Natural killer cell (primary cell): ENCODE data around the gene MOV10L1. TPM values are rescaled to one million over a fixed set of nuclear protein-coding genes. Genes with fewer than 3 reads are reported as not detected.

Experiments
- ATAC-seq, 3 donors: fragments of 150-1000 bp in 2 of 3; fragments of 200-7000 bp in 1 of 3; cut with Tn5 transposase; 1 replicate in 1 of 3; 2 replicates in 2 of 3; pipeline ENCODE4 v1.10.0; 2021; ENCODE audit warnings: mild to moderate bottlenecking in 2 of 3, moderate library complexity in 2 of 3
- DNase-seq, 2 donors: peaks; one replicate each; pipeline versions ENCODE4 v3.0.0 to v3.0.0-alpha.2; 2013 to 2021; ENCODE audit warnings: mixed read lengths in 1 of 2
- H3K27ac ChIP-seq: one replicate; pipeline ENCODE4 v1.5.1; 2013; ENCODE audit warnings: mild to moderate bottlenecking, low read length
- H3K27me3 ChIP-seq: one replicate; pipeline ENCODE4 v1.6.1; 2013; ENCODE audit warnings: low read length; ENCODE audit not compliant: control insufficient read depth, insufficient read depth
- H3K36me3 ChIP-seq: one replicate; pipeline ENCODE4 v1.6.1; 2013; ENCODE audit warnings: low read length; ENCODE audit not compliant: control insufficient read depth, insufficient read depth
- H3K4me1 ChIP-seq: one replicate; pipeline ENCODE4 v1.6.1; 2013; ENCODE audit warnings: low read length; ENCODE audit not compliant: control insufficient read depth, insufficient read depth
- H3K4me3 ChIP-seq: one replicate; pipeline ENCODE4 v1.5.1; 2013; ENCODE audit warnings: low read length
- H3K9me3 ChIP-seq: one replicate; pipeline ENCODE4 v1.6.1; 2013; ENCODE audit warnings: low read length; ENCODE audit not compliant: control insufficient read depth, insufficient read depth
- H3K27ac Mint-ChIP-seq, 2 donors: one replicate each; pipeline ENCODE4 v1.8.0; 2022; ENCODE audit warnings: mild to moderate bottlenecking in 2 of 2, mixed read lengths in 2 of 2, moderate library complexity in 1 of 2
- H3K27me3 Mint-ChIP-seq, 2 donors: one replicate each; pipeline ENCODE4 v1.8.0; 2022; ENCODE audit warnings: low read depth in 2 of 2, mixed read lengths in 2 of 2
- H3K36me3 Mint-ChIP-seq: one replicate; pipeline ENCODE4 v1.8.0; 2022; ENCODE audit warnings: mixed read lengths
- H3K4me1 Mint-ChIP-seq, 2 donors: one replicate each; pipeline ENCODE4 v1.8.0; 2022; ENCODE audit warnings: mixed read lengths in 2 of 2
- H3K4me3 Mint-ChIP-seq: one replicate; pipeline ENCODE4 v1.8.0; 2022; ENCODE audit warnings: mild to moderate bottlenecking, moderate library complexity, mixed read lengths
- H3K9me3 Mint-ChIP-seq, 2 donors: one replicate each; pipeline ENCODE4 v1.8.0; 2022; ENCODE audit warnings: mixed read lengths in 2 of 2
- WGBS: methylation state at CpG from one replicate; pipeline ENCODE4 v1.1.7; 2013; ENCODE audit warnings: missing lambda C conversion rate; ENCODE audit not compliant: insufficient coverage; 5-methylcytosine and 5-hydroxymethylcytosine counted together
- intact Hi-C: fragments of 100-400 bp; cut with micrococcal nuclease; formaldehyde crosslinking; loops from one replicate; pipeline ENCODE4 v1.14.2; 2022
- total RNA-seq, 4 donors: library from RNA; stranded (reverse); fragments of 120-200 nt in 1 of 4; gene quantifications; one replicate each; pipeline versions ENCODE4 v1.2.3 to v1.2.4, GENCODE V29; 2013 to 2022
- TF ChIP-seq, protein P1 (sequence below): fragments of 200-600 bp; IDR thresholded peaks from one replicate; pipeline ENCODE4 v1.8.0; 2022; ENCODE audit warnings: antibody characterized with exemption

Gene MOV10L1
- total RNA-seq, 3 donors from 2014 or later (not counting 1 experiment from before 2014, with no cell fraction given), result 1.0 to 1.7 TPM; not detected in 1

DNA sequence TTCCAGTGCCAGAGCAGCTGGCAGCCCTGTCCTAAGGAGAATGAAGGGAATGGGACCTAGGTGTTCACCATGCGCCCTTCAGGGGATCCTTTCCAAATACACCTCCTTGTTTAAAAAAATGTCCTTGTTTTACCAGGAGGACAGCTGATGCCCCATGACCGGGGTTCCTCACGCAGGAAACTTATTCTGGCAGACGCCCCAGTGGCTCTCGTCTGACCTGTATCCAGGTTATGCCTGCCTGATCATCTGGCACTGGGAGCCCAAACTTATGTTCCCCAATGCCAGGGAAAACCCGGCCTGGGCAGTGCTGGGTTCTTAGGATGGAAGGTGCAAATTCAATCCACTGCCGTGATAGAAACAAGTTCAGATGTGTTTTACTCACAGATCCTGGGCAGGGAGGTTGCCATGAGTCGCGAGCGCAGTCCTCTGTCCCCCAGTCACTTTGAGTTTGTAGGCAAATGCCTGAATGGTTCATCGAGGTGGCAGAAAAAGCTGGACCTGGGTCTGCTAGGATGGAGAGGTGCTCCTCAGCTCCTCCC is 31.5 kb downstream of the MOV10L1 start:
- TF ChIP-seq, protein P1, sequence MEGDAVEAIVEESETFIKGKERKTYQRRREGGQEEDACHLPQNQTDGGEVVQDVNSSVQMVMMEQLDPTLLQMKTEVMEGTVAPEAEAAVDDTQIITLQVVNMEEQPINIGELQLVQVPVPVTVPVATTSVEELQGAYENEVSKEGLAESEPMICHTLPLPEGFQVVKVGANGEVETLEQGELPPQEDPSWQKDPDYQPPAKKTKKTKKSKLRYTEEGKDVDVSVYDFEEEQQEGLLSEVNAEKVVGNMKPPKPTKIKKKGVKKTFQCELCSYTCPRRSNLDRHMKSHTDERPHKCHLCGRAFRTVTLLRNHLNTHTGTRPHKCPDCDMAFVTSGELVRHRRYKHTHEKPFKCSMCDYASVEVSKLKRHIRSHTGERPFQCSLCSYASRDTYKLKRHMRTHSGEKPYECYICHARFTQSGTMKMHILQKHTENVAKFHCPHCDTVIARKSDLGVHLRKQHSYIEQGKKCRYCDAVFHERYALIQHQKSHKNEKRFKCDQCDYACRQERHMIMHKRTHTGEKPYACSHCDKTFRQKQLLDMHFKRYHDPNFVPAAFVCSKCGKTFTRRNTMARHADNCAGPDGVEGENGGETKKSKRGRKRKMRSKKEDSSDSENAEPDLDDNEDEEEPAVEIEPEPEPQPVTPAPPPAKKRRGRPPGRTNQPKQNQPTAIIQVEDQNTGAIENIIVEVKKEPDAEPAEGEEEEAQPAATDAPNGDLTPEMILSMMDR, result no peak
- Mint-ChIP-seq H3K27me3 (peaks cover 0 to 2% of the 10 kb centered on the region in 2 donors), H3K4me3 (no peak overlapping the region), H3K9me3 (peaks cover 3 to 9% of the 10 kb centered on the region in 2 donors), H3K27ac (no peak overlapping the region), H3K4me1 (no peaks in the 10 kb centered on the region), H3K36me3 (peaks cover 11% of the 10 kb centered on the region)
- H3K4me3 ChIP-seq, result no peak overlapping the region
- peaks cover 8% of the 10 kb centered on the region for H3K9me3 ChIP-seq
- WGBS, result 83% methylated on average over 11 of the region's 11 CpGs
- DNase-seq (no peak), ATAC-seq (no peak)
- H3K27me3 ChIP-seq, result no peaks in the 10 kb centered on the region
- intact Hi-C loops, result no loop called here
- no peak overlapping the region for H3K27ac ChIP-seq
- H3K36me3 ChIP-seq, result no peaks in the 10 kb centered on the region
- no peaks in the 10 kb centered on the region for H3K4me1 ChIP-seq

GRCh38 chr22:50123119-50123518 is 33.3 kb downstream of the MOV10L1 start:
- Histone ChIP-seq H3K27me3 (no peaks in the 10 kb centered on the region), H3K9me3 (peaks cover 8% of the 10 kb centered on the region), H3K27ac (no peak overlapping the region), H3K4me3 (no peak overlapping the region), H3K36me3 (no peaks in the 10 kb centered on the region), H3K4me1 (no peaks in the 10 kb centered on the region)
- Mint-ChIP-seq H3K4me1 (no peaks in the 10 kb centered on the region), H3K27me3 (peaks cover 0 to 2% of the 10 kb centered on the region in 2 donors), H3K4me3 (no peak overlapping the region), H3K9me3 (peaks cover 3 to 9% of the 10 kb centered on the region in 2 donors), H3K27ac (no peak overlapping the region), H3K36me3 (peaks cover 11% of the 10 kb centered on the region)
- intact Hi-C loops, result no loop called here
- WGBS, result 76% methylated on average over 4 of the region's 4 CpGs
- DNase-seq (no peak), ATAC-seq (no peak)
- TF ChIP-seq, protein P1, result no peak

DNA sequence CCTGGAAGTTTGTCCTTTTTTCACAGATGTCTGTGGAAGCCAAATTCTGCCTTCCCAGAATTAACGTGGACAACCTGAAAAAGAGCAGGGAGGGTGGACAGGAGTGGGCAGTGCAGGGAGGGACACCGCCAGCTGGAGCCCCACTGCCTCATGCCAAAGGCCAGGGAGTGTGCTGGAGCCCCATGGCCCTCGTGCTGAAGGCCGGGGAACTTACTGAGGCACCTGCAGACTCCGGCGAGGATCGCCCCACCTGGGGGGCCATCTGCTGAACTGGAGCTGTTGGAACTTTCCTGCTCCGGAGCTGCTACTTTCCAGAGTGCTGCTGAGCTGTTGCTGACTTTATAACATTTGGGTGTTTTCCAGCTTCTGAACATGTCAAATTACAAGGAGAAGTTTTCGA is 35.2 kb downstream of the MOV10L1 start:
- no peak overlapping the region for H3K27ac Mint-ChIP-seq
- peaks cover 11% of the 10 kb centered on the region for H3K36me3 Mint-ChIP-seq
- peaks cover 0 to 2% of the 10 kb centered on the region in 2 donors for H3K27me3 Mint-ChIP-seq
- Histone ChIP-seq H3K4me1 (no peaks in the 10 kb centered on the region), H3K36me3 (no peaks in the 10 kb centered on the region), H3K27ac (no peak overlapping the region), H3K9me3 (peaks cover 8% of the 10 kb centered on the region), H3K4me3 (no peak overlapping the region), H3K27me3 (no peaks in the 10 kb centered on the region)
- peaks cover 3 to 9% of the 10 kb centered on the region in 2 donors for H3K9me3 Mint-ChIP-seq
- no peak overlapping the region for H3K4me3 Mint-ChIP-seq
- DNase-seq (no peak), ATAC-seq (no peak)
- no peaks in the 10 kb centered on the region for H3K4me1 Mint-ChIP-seq
- intact Hi-C loops, result no loop called here
- TF ChIP-seq, protein P1, result no peak
- WGBS, result 90% methylated on average over 9 of the region's 9 CpGs
